Middle frontal gyrus (tissue), 1 donor: ENCODE measurements around the gene CIDEC.
"Not testable (repeated sequence)": the region's sequence is repeated elsewhere in the genome, so short reads cannot be mapped to it uniquely, and the experiment has no call there.

Experiments used
- DNase-seq: peaks from one replicate; pipeline ENCODE4 v3.0.0-alpha.2; 2015; ENCODE audit warnings: low spot score; ENCODE audit errors: extremely low spot score

Gene CIDEC

GRCh38 chr3:9876255-9876654, 3.8 kb downstream of the CIDEC start:
- DNase-seq: not testable (repeated sequence)

- no peak for DNase-seq
Observed at GRCh38 chr3:9875448-9875847, 4.6 kb downstream of the CIDEC start.

- not testable (repeated sequence) for DNase-seq
Observed at GRCh38 chr3:9872067-9872466, 8.0 kb downstream of the CIDEC start.

GRCh38 chr3:9870978-9871377, 9.1 kb downstream of the CIDEC start:
- no peak for DNase-seq

- no peak for DNase-seq
Observed at GRCh38 chr3:9869955-9870354, 10.1 kb downstream of the CIDEC start.

GRCh38 chr3:9867106-9867505, 12.9 kb downstream of the CIDEC start:
- no peak for DNase-seq

- DNase-seq: no peak
Observed at GRCh38 chr3:9866639-9867038, 13.4 kb downstream of the CIDEC start.

- not testable (repeated sequence) for DNase-seq
Observed at GRCh38 chr3:9865125-9865637, 14.9 kb downstream of the CIDEC start.

- DNase-seq: peak; percentile 14
Observed at GRCh38 chr3:9864200-9864927, 15.7 kb downstream of the CIDEC start.

- DNase-seq: no peak
Observed at GRCh38 chr3:9863058-9863772, 16.8 kb downstream of the CIDEC start.

- DNase-seq: no peak
Observed at GRCh38 chr3:9862391-9863057, 17.5 kb downstream of the CIDEC start.

GRCh38 chr3:9861626-9862130, 18.4 kb downstream of the CIDEC start:
- no peak for DNase-seq

- no peak for DNase-seq
Observed at GRCh38 chr3:9861201-9861600, 18.9 kb downstream of the CIDEC start.

- DNase-seq: no peak
Observed at GRCh38 chr3:9859530-9860025, 20.5 kb downstream of the CIDEC start.

- DNase-seq: no peak
Observed at GRCh38 chr3:9855594-9855993, 24.5 kb downstream of the CIDEC start.

GRCh38 chr3:9854291-9854940, 25.6 kb downstream of the CIDEC start:
- not testable (repeated sequence) for DNase-seq

- DNase-seq: no peak
Observed at GRCh38 chr3:9852528-9852927, 27.5 kb downstream of the CIDEC start.

- not testable (repeated sequence) for DNase-seq
Observed at GRCh38 chr3:9851926-9852325, 28.1 kb downstream of the CIDEC start.

- not testable (repeated sequence) for DNase-seq
Observed at GRCh38 chr3:9851383-9851782, 28.7 kb downstream of the CIDEC start.

- not testable (repeated sequence) for DNase-seq
Observed at GRCh38 chr3:9848860-9849259, 31.2 kb downstream of the CIDEC start.

- DNase-seq: not testable (repeated sequence)
Observed at GRCh38 chr3:9847870-9848269, 32.2 kb downstream of the CIDEC start.
